IMR-90 (cell line): Measurements from ENCODE around the gene GFAP. TPM values are rescaled to one million over a fixed set of nuclear protein-coding genes. Genes with fewer than 3 reads are reported as not detected.

Experiments
- ATAC-seq: fragments of 200-7000 bp; cut with Tn5 transposase; 2 replicates; pipeline ENCODE4 v1.9.1; 2020; ENCODE audit warnings: low read depth, mild to moderate bottlenecking, moderate library complexity
- BruUV-seq: library from RNA; stranded (reverse); fragments of 400-500 nt; replicated peaks from 2 replicates; lab custom pipeline; 2021; lab: Mats Ljungman, UMichigan
- CTCF ChIA-PET: fragments of 300-600 bp; formaldehyde crosslinking; extraction: SDS; loops from one replicate; lab custom pipeline; 2021; ENCODE audit warnings: antibody characterized with exemption; lab: Yijun Ruan, JAX
- POLR2A ChIA-PET: fragments of 300-600 bp; sonication (Branson Sonifier 250); formaldehyde crosslinking; loops from one replicate; lab custom pipeline; 2022; ENCODE audit warnings: antibody characterized with exemption; ENCODE audit not compliant: unreplicated experiment; lab: Charles Lee
- DNase-seq: peaks from one replicate; pipeline ENCODE4 v3.0.0; 2013
- H2AFZ ChIP-seq: replicated peaks from 2 replicates; pipeline ENCODE3; 2013; ENCODE audit warnings: low read length, mild to moderate bottlenecking; ENCODE audit not compliant: poor library complexity
- H2AK5ac ChIP-seq: 2 replicates; pipeline ENCODE4 v1.6.1; 2013; ENCODE audit warnings: low read depth, low read length, inconsistent platforms
- H2AK9ac ChIP-seq: replicated peaks from 2 replicates; pipeline ENCODE3; 2013; ENCODE audit warnings: mild to moderate bottlenecking, low read depth, low read length, moderate library complexity; ENCODE audit not compliant: poor library complexity
- H2BK120ac ChIP-seq: 2 replicates; pipeline ENCODE4 v1.6.1; 2013; ENCODE audit warnings: low read depth, low read length, inconsistent platforms
- H2BK15ac ChIP-seq: 3 replicates; pipeline ENCODE4 v1.6.1; 2013; ENCODE audit warnings: low read depth, low read length, inconsistent platforms
- H2BK20ac ChIP-seq: 2 replicates; pipeline ENCODE4 v1.6.1; 2013; ENCODE audit warnings: low read depth, mild to moderate bottlenecking, inconsistent platforms, low read length, moderate library complexity
- H2BK5ac ChIP-seq: 2 replicates; pipeline ENCODE4 v1.6.1; 2013; ENCODE audit warnings: mild to moderate bottlenecking, low read depth, low read length, inconsistent platforms; ENCODE audit not compliant: poor library complexity, severe bottlenecking
- H3K14ac ChIP-seq: replicated peaks from 2 replicates; pipeline ENCODE4 v1.6.1; 2013; ENCODE audit warnings: low read depth, low read length, inconsistent platforms
- H3K18ac ChIP-seq: 2 replicates; pipeline ENCODE4 v1.6.1; 2013; ENCODE audit warnings: low read depth, low read length, control low read depth
- H3K23ac ChIP-seq: 2 replicates; pipeline ENCODE4 v1.6.1; 2013; ENCODE audit warnings: low read depth, low read length, inconsistent platforms
- H3K27ac ChIP-seq: 2 replicates; pipeline ENCODE4 v1.5.1; 2013; ENCODE audit warnings: mild to moderate bottlenecking, control low read depth, low read length; ENCODE audit not compliant: insufficient read depth
- H3K27me3 ChIP-seq: 2 replicates; pipeline ENCODE4 v1.6.1; 2013; ENCODE audit warnings: low read length; ENCODE audit not compliant: control insufficient read depth, insufficient read depth
- H3K36me3 ChIP-seq: 2 replicates; pipeline ENCODE4 v1.6.1; 2013; ENCODE audit warnings: low read length, mixed read lengths; ENCODE audit not compliant: control insufficient read depth, insufficient read depth
- H3K4ac ChIP-seq: 2 replicates; pipeline ENCODE4 v1.6.1; 2013; ENCODE audit warnings: low read depth, low read length, inconsistent platforms
- H3K4me1 ChIP-seq: 2 replicates; pipeline ENCODE4 v1.6.1; 2013; ENCODE audit warnings: low read length, mixed read lengths; ENCODE audit not compliant: control insufficient read depth, insufficient read depth
- H3K4me2 ChIP-seq: 2 replicates; pipeline ENCODE4 v1.6.1; 2013; ENCODE audit warnings: low read depth, mild to moderate bottlenecking, control low read depth, low read length, moderate library complexity
- H3K4me3 ChIP-seq: 2 replicates; pipeline ENCODE4 v1.5.1; 2013; ENCODE audit warnings: low read depth, mild to moderate bottlenecking, control low read depth, low read length, moderate library complexity; ENCODE audit not compliant: insufficient read depth
- H3K56ac ChIP-seq: 2 replicates; pipeline ENCODE4 v1.6.1; 2013; ENCODE audit warnings: low read length, inconsistent platforms; ENCODE audit not compliant: insufficient read depth; ENCODE audit errors: extremely low read depth
- H3K79me1 ChIP-seq, 2 experiments: 2 replicates each; pipeline ENCODE4 v1.6.1; 2013; ENCODE audit warnings: low read length in 2 of 2, inconsistent platforms in 1 of 2, low read depth in 1 of 2
- H3K9ac ChIP-seq: 2 replicates; pipeline ENCODE4 v1.6.1; 2013; ENCODE audit warnings: low read depth, low read length, control low read depth
- H3K9me1 ChIP-seq: 2 replicates; pipeline ENCODE4 v1.6.1; 2013; ENCODE audit warnings: low read length, inconsistent platforms; ENCODE audit not compliant: insufficient read depth
- H3K9me3 ChIP-seq: 2 replicates; pipeline ENCODE4 v1.6.1; 2013; ENCODE audit warnings: low read length; ENCODE audit not compliant: control insufficient read depth, insufficient read depth
- H4K20me1 ChIP-seq: 2 replicates; pipeline ENCODE4 v1.6.1; 2013; ENCODE audit warnings: low read length, inconsistent platforms; ENCODE audit not compliant: insufficient read depth
- H4K5ac ChIP-seq: 2 replicates; pipeline ENCODE4 v1.6.1; 2013; ENCODE audit warnings: mild to moderate bottlenecking, low read depth, low read length, control low read depth
- H4K8ac ChIP-seq, 2 experiments: 2 replicates each; pipeline ENCODE4 v1.6.1; 2013; ENCODE audit warnings: low read depth in 2 of 2, low read length in 2 of 2, control low read depth in 1 of 2, inconsistent platforms in 1 of 2
- H4K91ac ChIP-seq: 2 replicates; pipeline ENCODE4 v1.6.1; 2013; ENCODE audit warnings: low read depth, low read length, inconsistent platforms; ENCODE audit not compliant: insufficient read depth
- CEBPB ChIP-seq: IDR thresholded peaks from 2 replicates; pipeline ENCODE4 v1.6.1; 2012; ENCODE audit warnings: low read depth, low read length, improper control_type of control experiment
- CHD1 ChIP-seq: IDR thresholded peaks from 2 replicates; pipeline ENCODE4 v1.6.1; 2012; ENCODE audit warnings: low read depth, low read length, improper control_type of control experiment
- CTCF ChIP-seq: conservative IDR thresholded peaks from 2 replicates; pipeline ENCODE4 v1.5.1; 2012; ENCODE audit warnings: mild to moderate bottlenecking, low read depth, low read length, improper control_type of control experiment
- ELK1 ChIP-seq: fragments of 150-350 bp; IDR thresholded peaks from 2 replicates; pipeline ENCODE4 v1.6.1; 2016; ENCODE audit warnings: low read depth, mild to moderate bottlenecking, low read length, moderate library complexity, borderline replicate concordance
- MAFK ChIP-seq: IDR thresholded peaks from 2 replicates; pipeline ENCODE4 v1.6.1; 2012; ENCODE audit warnings: low read depth, low read length, improper control_type of control experiment
- MXI1 ChIP-seq: IDR thresholded peaks from 2 replicates; pipeline ENCODE4 v1.6.1; 2012; ENCODE audit warnings: low read depth, mild to moderate bottlenecking, low read length, moderate library complexity, borderline replicate concordance
- NFE2L2 ChIP-seq: fragments of 150-350 bp; IDR thresholded peaks from 2 replicates; pipeline ENCODE4 v1.6.1; 2016; ENCODE audit warnings: low read depth, mild to moderate bottlenecking, low read length
- POLR2A ChIP-seq: IDR thresholded peaks from 2 replicates; pipeline ENCODE4 v1.6.1; 2012; ENCODE audit warnings: mild to moderate bottlenecking, low read depth, low read length
- RAD21 ChIP-seq: IDR thresholded peaks from 2 replicates; pipeline ENCODE4 v1.6.1; 2012; ENCODE audit warnings: low read length, improper control_type of control experiment
- RCOR1 ChIP-seq: IDR thresholded peaks from 2 replicates; pipeline ENCODE4 v1.6.1; 2012; ENCODE audit warnings: mild to moderate bottlenecking, low read length, improper control_type of control experiment; ENCODE audit not compliant: insufficient replicate concordance
- RFX5 ChIP-seq: IDR thresholded peaks from 2 replicates; pipeline ENCODE4 v1.8.0; 2012; ENCODE audit warnings: low read depth, mild to moderate bottlenecking, low read length, moderate library complexity
- SMC3 ChIP-seq: fragments of 150-350 bp; IDR thresholded peaks from 2 replicates; pipeline ENCODE4 v1.6.1; 2016; ENCODE audit warnings: low read depth, mild to moderate bottlenecking, antibody characterized with exemption, low read length, moderate library complexity
- USF2 ChIP-seq: fragments of 150-350 bp; IDR thresholded peaks from 2 replicates; pipeline ENCODE4 v1.6.1; 2017; ENCODE audit warnings: mild to moderate bottlenecking, antibody characterized with exemption, low read length, low read depth
- WGBS, 2 experiments: methylation state at CpG; one replicate each; pipeline versions ENCODE4 v1.1.5 to v1.1.7; 2013; ENCODE audit warnings: missing lambda C conversion rate in 2 of 2; ENCODE audit not compliant: insufficient read length in 1 of 2; ENCODE audit errors: extremely low coverage in 2 of 2; 5-methylcytosine and 5-hydroxymethylcytosine counted together
- dilution Hi-C: fragments of 300-500 bp; cut with HindIII; formaldehyde crosslinking; loops from one replicate; pipeline ENCODE4 v1.14.3; 2018; ENCODE audit warnings: low sequenced_read_pairs; ENCODE audit not compliant: unreplicated experiment
- in situ Hi-C: fragments of 300-500 bp; cut with MboI; formaldehyde crosslinking; loops from 3 replicates; pipeline ENCODE4 v1.14.3; 2019; ENCODE audit warnings: low sequenced_read_pairs, inconsistent platforms, mixed read lengths
- intact Hi-C: fragments of 100-400 bp; cut with micrococcal nuclease; formaldehyde crosslinking; loops from 2 replicates; pipeline ENCODE4 v1.10.0; 2022
- polyA plus RNA-seq, 3 experiments: library from polyadenylated mRNA; depleted of rRNA; stranded (reverse); fragments of >200 nt; gene quantifications; 2 replicates each; pipeline ENCODE4 v1.2.3, GENCODE V29; 2012; ENCODE audit warnings: low replicate concordance in 1 of 3
- total RNA-seq: library from RNA; depleted of rRNA; stranded (reverse); fragments of >200 nt; gene quantifications from 2 replicates; pipeline ENCODE4 v1.2.3, GENCODE V29; 2012

Gene GFAP
- total and polyA plus RNA-seq, 2 of the 4 experiments (the other 2 are of a cell fraction): 0.18 to 0.19 TPM

- H2BK5ac ChIP-seq: no peak overlapping the region
- no peak overlapping the region for H3K14ac ChIP-seq
- ChIA-PET POLR2A (no interaction called here), CTCF (no interaction called here)
- H4K91ac ChIP-seq: no peak overlapping the region
- no peaks in the 10 kb centered on the region for H3K9me3 ChIP-seq
- intact Hi-C loops (no loop called here), in situ Hi-C loops (no loop called here), dilution Hi-C loops (no loop called here)
- ATAC-seq: no peak
- H3K27me3 ChIP-seq: no peaks in the 10 kb centered on the region
- BruUV-seq: no TSS peak
- no peak for DNase-seq
- H3K4me2 ChIP-seq: no peak overlapping the region
- no peak for TF ChIP-seq SMC3
- TF ChIP-seq RFX5: no peak
- no peak for TF ChIP-seq RAD21
- no peak for TF ChIP-seq CEBPB
- no peak for TF ChIP-seq MAFK
- TF ChIP-seq NFE2L2: no peak
- TF ChIP-seq MXI1: no peak
- no peak for TF ChIP-seq CHD1
- TF ChIP-seq CTCF: no peak
- no peak for TF ChIP-seq USF2
- no peak for TF ChIP-seq POLR2A
- TF ChIP-seq ELK1: no peak
- TF ChIP-seq RCOR1: no peak
- no peak overlapping the region for H3K4ac ChIP-seq
- no peak overlapping the region for H2BK120ac ChIP-seq
- H3K9ac ChIP-seq: no peak overlapping the region
- no peak overlapping the region for H2BK20ac ChIP-seq
- H2AK5ac ChIP-seq: no peak overlapping the region
- no peak overlapping the region for H3K23ac ChIP-seq
- no peak overlapping the region for H3K56ac ChIP-seq
- H3K9me1 ChIP-seq: no peaks in the 10 kb centered on the region; the same call in 1 of the 2 replicates
- H4K20me1 ChIP-seq: no peaks in the 10 kb centered on the region; the same call in 1 of the 2 replicates
- H3K4me1 ChIP-seq: no peaks in the 10 kb centered on the region
- no peak overlapping the region for H2AFZ ChIP-seq
- H4K5ac ChIP-seq: no peak overlapping the region
- WGBS, 2 experiments: no CpG with 5 or more reads among the region's 5 CpGs
- H3K36me3 ChIP-seq: peaks cover 7% of the 10 kb centered on the region
- no peak overlapping the region for H3K4me3 ChIP-seq
- H3K79me1 ChIP-seq: peaks cover 16 to 32% of the 10 kb centered on the region in 2 experiments
- no peak overlapping the region for H4K8ac ChIP-seq
- H2BK15ac ChIP-seq: no peak overlapping the region
- no peak overlapping the region for H2AK9ac ChIP-seq
- H3K27ac ChIP-seq: no peak overlapping the region
- H3K18ac ChIP-seq: no peak overlapping the region
These were observed 16.1 kb upstream of the GFAP start for GRCh38 chr17:44931376-44931775.
